Kidney capillary endothelial cell (primary cell): ENCODE results near the gene IDH3B.

Experiments used
- DNase-seq: peaks from one replicate; pipeline ENCODE4 v3.0.0-alpha.2; 2018; ENCODE audit warnings: low spot score

IDH3B gene

GRCh38 chr20:2617099-2617714 lies 46.8 kb downstream of the IDH3B start:
- DNase-seq, result no peak

- DNase-seq, result no peak
These were observed 47.4 kb downstream of the IDH3B start for GRCh38 chr20:2616634-2617033.

- DNase-seq, result no peak
These were observed 51.9 kb downstream of the IDH3B start for GRCh38 chr20:2612073-2612472.

- no peak for DNase-seq
These were observed 52.9 kb downstream of the IDH3B start for GRCh38 chr20:2610941-2611720.

- DNase-seq, result no peak
These were observed 53.7 kb downstream of the IDH3B start for GRCh38 chr20:2610326-2610725.
